Keratinocyte (primary cell): ENCODE data around the gene EXT2.

Experiments
- CTCF ChIP-seq, 3 experiments: IDR thresholded peaks in 1 of 3; conservative IDR thresholded peaks in 1 of 3; optimal IDR thresholded peaks in 1 of 3; 2 replicates in 2 of 3; 3 replicates in 1 of 3; pipeline versions ENCODE3 to v1.5.1; 2011; ENCODE audit warnings: low read length in 3 of 3, mild to moderate bottlenecking in 3 of 3, moderate library complexity in 2 of 3, control low read depth in 1 of 3, inconsistent platforms in 1 of 3; ENCODE audit not compliant: insufficient read depth in 2 of 3; ENCODE audit errors: extremely low read depth in 1 of 3
- EZH2 ChIP-seq: IDR thresholded peaks from one replicate; pipeline ENCODE4 v1.6.1; 2012; ENCODE audit warnings: inconsistent platforms, mild to moderate bottlenecking, low read length, moderate library complexity

- TF ChIP-seq CTCF (optimal IDR thresholded peaks at IDR 0.05 in 1 of 3, IDR thresholded peaks at IDR 0.05 in 1 of 3, conservative IDR thresholded peaks at IDR 0.05 in 1 of 3; ENCODE audit: extremely low read depth in 1 of 3, insufficient read depth in 2 of 3, low read length in 3 of 3) (no peak), EZH2 (no peak)
Observed at GRCh38 chr11:44179173-44179572, 83.7 kb downstream of the EXT2 start.
